Thyroid gland (tissue), 4 donors: ENCODE results near the gene MIER3. TPM values are rescaled to one million over a fixed set of nuclear protein-coding genes. Genes with fewer than 3 reads are reported as not detected.

Experiments
- DNase-seq, 2 donors: peaks; one replicate each; pipeline ENCODE4 v3.0.0-alpha.2; 2019
- H3K27ac ChIP-seq, 3 donors: fragments of 200-600 bp; sonication (generic); 1 replicate in 2 of 3; 2 replicates in 1 of 3; pipeline ENCODE4 v1.5.1; 2016 to 2019; ENCODE audit warnings: mild to moderate bottlenecking in 1 of 3, moderate library complexity in 1 of 3
- H3K27me3 ChIP-seq: fragments of 200-600 bp; sonication (generic); one replicate; pipeline ENCODE4 v1.5.1; 2019
- H3K36me3 ChIP-seq, 2 donors: fragments of 200-600 bp; sonication (generic); one replicate each; pipeline ENCODE4 v1.5.1; 2016 to 2019
- H3K4me1 ChIP-seq, 2 donors: fragments of 200-600 bp; sonication (generic); one replicate each; pipeline ENCODE4 v1.5.1; 2017 to 2019
- H3K4me3 ChIP-seq, 3 donors: fragments of 200-600 bp; sonication (generic); replicated peaks in 1 of 3; 1 replicate in 2 of 3; 2 replicates in 1 of 3; pipeline ENCODE4 v1.5.1; 2016; ENCODE audit warnings: mild to moderate bottlenecking in 1 of 3
- H3K9me3 ChIP-seq: fragments of 200-600 bp; sonication (generic); one replicate; pipeline ENCODE4 v1.5.1; 2017
- CTCF ChIP-seq, 6 experiments: fragments of 200-600 bp in 3 of 6; fragments of 450-650 bp in 3 of 6; sonication (generic) in 3 of 6; IDR thresholded peaks; one replicate each; pipeline ENCODE4 v1.5.1; 2016 to 2019; ENCODE audit warnings: antibody characterized with exemption in 6 of 6, mild to moderate bottlenecking in 2 of 6, inconsistent platforms in 1 of 6, moderate library complexity in 1 of 6
- POLR2A ChIP-seq, 2 donors: fragments of 450-650 bp; IDR thresholded peaks; one replicate each; pipeline ENCODE4 v1.6.1; 2017; ENCODE audit warnings: antibody characterized with exemption in 2 of 2, mild to moderate bottlenecking in 2 of 2, moderate library complexity in 1 of 2
- WGBS, 2 donors: methylation state at CpG; one replicate each; pipeline ENCODE4 v1.1.5; 2017; 5-methylcytosine and 5-hydroxymethylcytosine counted together
- intact Hi-C: fragments of 100-400 bp; cut with DNase I; formaldehyde crosslinking; loops from one replicate; pipeline ENCODE4 v1.15.1; 2023
- total RNA-seq, 4 donors: library from RNA; depleted of rRNA; stranded (reverse); fragments of >200 nt; gene quantifications; one replicate each; pipeline ENCODE4 v1.2.3, GENCODE V29; 2016

Gene MIER3
- total RNA-seq, 4 donors from 2014 or later = 24.7 to 54.9 (median 29.7) TPM

- H3K4me3 ChIP-seq = no peak overlapping the region
- no peak for DNase-seq
- no peaks in the 10 kb centered on the region for H3K4me1 ChIP-seq
- no peaks in the 10 kb centered on the region for H3K27me3 ChIP-seq
- no peak overlapping the region for H3K27ac ChIP-seq
- H3K36me3 ChIP-seq = no peaks in the 10 kb centered on the region
- intact Hi-C loops = no loop called here
- 93% methylated on average over 4 of the region's 4 CpGs for WGBS, 2 donors
- H3K9me3 ChIP-seq = no peaks in the 10 kb centered on the region
- TF ChIP-seq POLR2A (IDR thresholded peaks at IDR 0.05) = no peak
- TF ChIP-seq CTCF (IDR thresholded peaks at IDR 0.05) = no peak
These were observed 36.6 kb upstream of the MIER3 start for GRCh38 chr5:56988490-56988889.

- TF ChIP-seq CTCF (IDR thresholded peaks at IDR 0.05) = no peak
- no peak for TF ChIP-seq POLR2A (IDR thresholded peaks at IDR 0.05)
- no peak overlapping the region for H3K4me3 ChIP-seq
- H3K36me3 ChIP-seq = no peaks in the 10 kb centered on the region
- H3K9me3 ChIP-seq = no peaks in the 10 kb centered on the region
- intact Hi-C loops = no loop called here
- 94 to 96% methylated on average over 4 of the region's 4 CpGs for WGBS, 2 donors
- H3K27ac ChIP-seq = no peak overlapping the region
- DNase-seq = no peak
- H3K27me3 ChIP-seq = no peaks in the 10 kb centered on the region
- H3K4me1 ChIP-seq = no peaks in the 10 kb centered on the region
These were observed 35.2 kb upstream of the MIER3 start for GRCh38 chr5:56987171-56987570.

- intact Hi-C loops = no loop called here
- H3K27ac ChIP-seq = no peak overlapping the region
- DNase-seq = no peak
- H3K36me3 ChIP-seq = no peaks in the 10 kb centered on the region
- TF ChIP-seq CTCF (IDR thresholded peaks at IDR 0.05) (no peak), POLR2A (IDR thresholded peaks at IDR 0.05) (no peak)
- H3K4me1 ChIP-seq = no peaks in the 10 kb centered on the region
- H3K4me3 ChIP-seq = no peak overlapping the region
- no peaks in the 10 kb centered on the region for H3K9me3 ChIP-seq
- H3K27me3 ChIP-seq = no peaks in the 10 kb centered on the region
- WGBS, 2 donors = 89 to 93% methylated on average over 1 of the region's 1 CpG
These were observed 34.7 kb upstream of the MIER3 start for GRCh38 chr5:56986626-56986947.

- H3K4me1 ChIP-seq = no peaks in the 10 kb centered on the region
- TF ChIP-seq POLR2A (IDR thresholded peaks at IDR 0.05) (no peak), CTCF (IDR thresholded peaks at IDR 0.05) (no peak)
- H3K9me3 ChIP-seq = no peaks in the 10 kb centered on the region
- WGBS, 2 donors = 63 to 77% methylated on average over 3 of the region's 3 CpGs
- H3K36me3 ChIP-seq = no peaks in the 10 kb centered on the region
- no peak overlapping the region for H3K27ac ChIP-seq
- no peak overlapping the region for H3K4me3 ChIP-seq
- intact Hi-C loops = no loop called here
- DNase-seq = no peak
- H3K27me3 ChIP-seq = no peaks in the 10 kb centered on the region
These were observed 34.2 kb upstream of the MIER3 start for GRCh38 chr5:56985936-56986625.

GRCh38 chr5:56984445-56984844 is 32.5 kb upstream of the MIER3 start:
- H3K27ac ChIP-seq = no peak overlapping the region
- TF ChIP-seq POLR2A (IDR thresholded peaks at IDR 0.05) (no peak), CTCF (IDR thresholded peaks at IDR 0.05) (no peak)
- H3K9me3 ChIP-seq = no peaks in the 10 kb centered on the region
- WGBS, 2 donors = 81 to 98% methylated on average over 1 of the region's 1 CpG
- intact Hi-C loops = no loop called here
- H3K4me1 ChIP-seq = no peaks in the 10 kb centered on the region
- no peak for DNase-seq
- no peaks in the 10 kb centered on the region for H3K36me3 ChIP-seq
- no peak overlapping the region for H3K4me3 ChIP-seq
- no peaks in the 10 kb centered on the region for H3K27me3 ChIP-seq
